Stomach smooth muscle (tissue), 2 donors: ENCODE measurements around the gene CCL26.
"Not testable (repeated sequence)": the region's sequence is repeated elsewhere in the genome, so short reads cannot be mapped to it uniquely, and the experiment has no call there.

ENCODE experiments used
- H3K27ac ChIP-seq: one replicate; pipeline ENCODE4 v1.7.0; 2013; ENCODE audit warnings: mild to moderate bottlenecking, low read length, inconsistent platforms
- H3K27me3 ChIP-seq, 2 donors: one replicate each; pipeline ENCODE4 v1.7.0; 2013; ENCODE audit warnings: low read length in 2 of 2; ENCODE audit not compliant: insufficient read depth in 2 of 2, control insufficient read depth in 1 of 2
- H3K36me3 ChIP-seq, 2 donors: one replicate each; pipeline ENCODE4 v1.7.0; 2013; ENCODE audit warnings: low read length in 2 of 2; ENCODE audit not compliant: control insufficient read depth in 2 of 2, insufficient read depth in 2 of 2
- H3K4me1 ChIP-seq: one replicate; pipeline ENCODE4 v1.7.0; 2013; ENCODE audit warnings: low read length; ENCODE audit not compliant: control insufficient read depth, insufficient read depth
- H3K4me3 ChIP-seq, 2 donors: one replicate each; pipeline ENCODE4 v1.7.0; 2013; ENCODE audit warnings: low read length in 2 of 2
- H3K9ac ChIP-seq, 2 donors: one replicate each; pipeline ENCODE4 v1.7.0; 2013; ENCODE audit warnings: low read length in 2 of 2, mild to moderate bottlenecking in 1 of 2
- H3K9me3 ChIP-seq, 2 donors: one replicate each; pipeline ENCODE4 v1.7.0; 2013; ENCODE audit warnings: low read length in 2 of 2; ENCODE audit not compliant: control insufficient read depth in 2 of 2
- donor health status: healthy.
- donor health status: Pancreatic carcinoma.

CCL26 gene

GRCh38 chr7:75737856-75738603 is 34.0 kb downstream of the CCL26 start:
- Histone ChIP-seq H3K27me3 (no peaks in the 10 kb centered on the region), H3K9me3 (no peaks in the 10 kb centered on the region), H3K27ac (peak overlapping the region; percentile 46), H3K4me3 (peak overlapping the region; percentile 92 to 94), H3K36me3 (peaks cover 0 to 2% of the 10 kb centered on the region in 2 donors), H3K9ac (peak overlapping the region; percentile 85), H3K4me1 (peaks cover 19% of the 10 kb centered on the region)

- Histone ChIP-seq H3K27me3 (no peaks in the 10 kb centered on the region), H3K9me3 (no peaks in the 10 kb centered on the region), H3K4me1 (peaks cover 19% of the 10 kb centered on the region), H3K27ac (no peak overlapping the region), H3K9ac (no peak overlapping the region), H3K36me3 (peaks cover 0 to 2% of the 10 kb centered on the region in 2 donors), H3K4me3 (no peak overlapping the region)
Measured at GRCh38 chr7:75735581-75736350, 36.2 kb downstream of the CCL26 start.

GRCh38 chr7:75734586-75735458 is 37.2 kb downstream of the CCL26 start:
- Histone ChIP-seq H3K4me3 (no peak overlapping the region), H3K27ac (no peak overlapping the region), H3K27me3 (no peaks in the 10 kb centered on the region), H3K9ac (no peak overlapping the region), H3K9me3 (no peaks in the 10 kb centered on the region), H3K36me3 (peaks cover 0 to 2% of the 10 kb centered on the region in 2 donors), H3K4me1 (peaks cover 18% of the 10 kb centered on the region)

GRCh38 chr7:75732764-75733630 is 39.0 kb downstream of the CCL26 start:
- H3K27me3 ChIP-seq: no peaks in the 10 kb centered on the region
- H3K36me3 ChIP-seq: peaks cover 0 to 2% of the 10 kb centered on the region in 2 donors
- H3K9ac ChIP-seq: no peak overlapping the region
- no peak overlapping the region for H3K4me3 ChIP-seq
- H3K4me1 ChIP-seq: peaks cover 15% of the 10 kb centered on the region
- no peak overlapping the region for H3K27ac ChIP-seq
- no peaks in the 10 kb centered on the region for H3K9me3 ChIP-seq

- Histone ChIP-seq H3K4me1 (peaks cover 10% of the 10 kb centered on the region), H3K36me3 (peaks cover 0 to 2% of the 10 kb centered on the region in 2 donors), H3K27ac (no peak overlapping the region)
Measured at GRCh38 chr7:75732016-75732521, 39.9 kb downstream of the CCL26 start.

GRCh38 chr7:75729851-75730274 is 42.1 kb downstream of the CCL26 start:
- H3K4me1 ChIP-seq: peaks cover 9% of the 10 kb centered on the region
- no peak overlapping the region for H3K4me3 ChIP-seq
- no peak overlapping the region for H3K9ac ChIP-seq
- H3K27ac ChIP-seq: no peak overlapping the region
- H3K36me3 ChIP-seq: peaks cover 0 to 2% of the 10 kb centered on the region in 2 donors
- no peaks in the 10 kb centered on the region for H3K9me3 ChIP-seq
- H3K27me3 ChIP-seq: no peaks in the 10 kb centered on the region

More at GRCh38 chr7:75732016-75732521, 39.9 kb downstream of the CCL26 start:
- Histone ChIP-seq H3K9ac (no peak overlapping the region), H3K9me3 (no peaks in the 10 kb centered on the region), H3K27me3 (no peaks in the 10 kb centered on the region), H3K4me3 (no peak overlapping the region)

GRCh38 chr7:75727881-75728593 is 44.0 kb downstream of the CCL26 start:
- Histone ChIP-seq H3K4me1 (peaks cover 5% of the 10 kb centered on the region), H3K9ac (no peak overlapping the region), H3K9me3 (no peaks in the 10 kb centered on the region), H3K27ac (no peak overlapping the region), H3K27me3 (no peaks in the 10 kb centered on the region), H3K36me3 (peaks cover 0 to under 1% of the 10 kb centered on the region in 2 donors), H3K4me3 (no peak overlapping the region)

- not testable (repeated sequence) for H3K4me1 ChIP-seq, H3K27me3 ChIP-seq, H3K36me3 ChIP-seq, H3K9ac ChIP-seq, H3K9me3 ChIP-seq, H3K4me3 ChIP-seq, H3K27ac ChIP-seq
Measured at GRCh38 chr7:75727351-75727750, 44.7 kb downstream of the CCL26 start.

GRCh38 chr7:75725306-75725705 is 46.7 kb downstream of the CCL26 start:
- no peaks in the 10 kb centered on the region for H3K36me3 ChIP-seq

More at GRCh38 chr7:75725306-75725705, 46.7 kb downstream of the CCL26 start:
- Histone ChIP-seq H3K4me1 (peaks cover 5% of the 10 kb centered on the region), H3K4me3 (no peak overlapping the region), H3K9ac (no peak overlapping the region), H3K27me3 (no peaks in the 10 kb centered on the region), H3K27ac (no peak overlapping the region), H3K9me3 (no peaks in the 10 kb centered on the region)
